ENCODE data around the gene TUBGCP3.
"Not testable (repeated sequence)": the region's sequence is repeated elsewhere in the genome, so short reads cannot be mapped to it uniquely, and the experiment has no call there.

The TUBGCP3 gene, protein sequence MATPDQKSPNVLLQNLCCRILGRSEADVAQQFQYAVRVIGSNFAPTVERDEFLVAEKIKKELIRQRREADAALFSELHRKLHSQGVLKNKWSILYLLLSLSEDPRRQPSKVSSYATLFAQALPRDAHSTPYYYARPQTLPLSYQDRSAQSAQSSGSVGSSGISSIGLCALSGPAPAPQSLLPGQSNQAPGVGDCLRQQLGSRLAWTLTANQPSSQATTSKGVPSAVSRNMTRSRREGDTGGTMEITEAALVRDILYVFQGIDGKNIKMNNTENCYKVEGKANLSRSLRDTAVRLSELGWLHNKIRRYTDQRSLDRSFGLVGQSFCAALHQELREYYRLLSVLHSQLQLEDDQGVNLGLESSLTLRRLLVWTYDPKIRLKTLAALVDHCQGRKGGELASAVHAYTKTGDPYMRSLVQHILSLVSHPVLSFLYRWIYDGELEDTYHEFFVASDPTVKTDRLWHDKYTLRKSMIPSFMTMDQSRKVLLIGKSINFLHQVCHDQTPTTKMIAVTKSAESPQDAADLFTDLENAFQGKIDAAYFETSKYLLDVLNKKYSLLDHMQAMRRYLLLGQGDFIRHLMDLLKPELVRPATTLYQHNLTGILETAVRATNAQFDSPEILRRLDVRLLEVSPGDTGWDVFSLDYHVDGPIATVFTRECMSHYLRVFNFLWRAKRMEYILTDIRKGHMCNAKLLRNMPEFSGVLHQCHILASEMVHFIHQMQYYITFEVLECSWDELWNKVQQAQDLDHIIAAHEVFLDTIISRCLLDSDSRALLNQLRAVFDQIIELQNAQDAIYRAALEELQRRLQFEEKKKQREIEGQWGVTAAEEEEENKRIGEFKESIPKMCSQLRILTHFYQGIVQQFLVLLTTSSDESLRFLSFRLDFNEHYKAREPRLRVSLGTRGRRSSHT

DNA sequence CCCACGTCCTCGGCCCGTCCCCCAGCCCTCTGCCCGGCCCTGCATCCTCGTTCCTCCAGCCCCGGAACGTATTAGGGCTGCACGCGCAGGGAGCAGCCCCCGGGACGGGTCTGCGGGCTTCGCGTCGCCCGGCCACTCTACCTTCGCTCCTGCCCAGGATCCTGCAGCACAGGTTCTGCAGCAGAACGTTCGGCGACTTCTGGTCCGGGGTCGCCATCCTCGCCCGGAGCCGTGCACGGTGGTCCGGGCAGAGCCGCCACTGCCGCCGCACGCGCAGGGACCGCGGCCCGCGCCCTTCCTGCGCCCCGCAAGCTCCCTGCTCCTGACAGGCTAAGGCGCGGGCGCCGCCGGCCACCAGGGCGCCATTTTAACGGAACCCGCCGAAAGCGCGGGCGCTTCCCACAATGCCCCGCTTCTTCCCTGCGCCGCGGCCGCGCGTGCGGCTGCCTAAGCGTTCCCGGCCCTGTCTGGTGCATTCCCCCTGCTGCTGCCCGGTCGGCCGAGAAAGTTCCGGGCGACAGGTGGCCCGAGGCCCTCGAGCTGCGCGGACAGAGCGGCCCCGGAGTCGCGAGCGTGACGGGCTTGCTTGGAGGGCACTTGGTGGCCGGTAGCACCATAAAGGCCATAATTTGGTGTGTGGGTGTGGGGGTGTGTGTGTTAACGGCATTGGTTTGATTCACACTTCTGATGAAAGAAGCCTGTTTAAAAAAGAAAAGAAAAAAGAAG is at the start of gene TUBGCP3:
Gene TUBGCP3 (minus strand): TSS at position 390 of the 726 bp plus-strand sequence. CDS start 173 bp downstream, at position 217.
- peak; percentile 82 for DNase-seq

DNA sequence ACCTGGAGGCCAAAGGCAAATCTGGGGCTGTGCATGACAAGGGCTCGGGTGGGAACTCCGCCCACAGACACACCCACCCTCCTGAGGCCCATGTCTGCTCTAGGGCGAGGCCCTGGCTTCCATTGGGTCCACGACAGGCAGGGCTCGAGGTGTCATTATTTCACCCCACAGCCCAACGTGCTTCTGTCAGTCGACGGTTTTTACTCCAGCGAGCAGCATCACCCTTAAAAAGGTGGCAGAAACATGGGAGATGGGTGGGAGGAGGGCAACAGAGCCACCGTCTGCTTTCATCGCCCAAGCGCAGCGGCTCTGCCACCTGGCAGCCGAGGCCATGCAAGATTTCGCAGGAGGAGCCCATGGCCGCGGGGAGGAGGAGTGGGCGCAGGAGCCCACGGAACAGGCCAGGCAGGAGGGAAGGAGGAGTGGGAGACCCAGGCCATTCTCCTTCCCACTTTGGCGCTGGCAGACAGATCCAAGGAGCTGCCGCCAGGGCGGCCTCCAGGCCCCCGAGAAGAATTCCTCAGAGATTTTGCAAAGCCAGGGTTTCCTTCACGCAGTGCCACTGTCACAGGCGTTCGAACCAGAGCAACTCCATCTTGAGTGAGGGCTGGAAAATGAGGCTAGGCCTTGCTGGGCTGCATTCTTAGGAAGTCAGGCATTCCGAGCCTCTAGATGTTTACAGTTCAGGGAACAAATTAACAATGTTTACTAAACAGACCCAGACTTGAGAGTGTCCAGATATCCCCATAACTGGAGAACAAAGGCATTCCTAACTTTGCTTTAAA is 49.3 kb upstream of the TUBGCP3 start:
- no peak for DNase-seq

DNA sequence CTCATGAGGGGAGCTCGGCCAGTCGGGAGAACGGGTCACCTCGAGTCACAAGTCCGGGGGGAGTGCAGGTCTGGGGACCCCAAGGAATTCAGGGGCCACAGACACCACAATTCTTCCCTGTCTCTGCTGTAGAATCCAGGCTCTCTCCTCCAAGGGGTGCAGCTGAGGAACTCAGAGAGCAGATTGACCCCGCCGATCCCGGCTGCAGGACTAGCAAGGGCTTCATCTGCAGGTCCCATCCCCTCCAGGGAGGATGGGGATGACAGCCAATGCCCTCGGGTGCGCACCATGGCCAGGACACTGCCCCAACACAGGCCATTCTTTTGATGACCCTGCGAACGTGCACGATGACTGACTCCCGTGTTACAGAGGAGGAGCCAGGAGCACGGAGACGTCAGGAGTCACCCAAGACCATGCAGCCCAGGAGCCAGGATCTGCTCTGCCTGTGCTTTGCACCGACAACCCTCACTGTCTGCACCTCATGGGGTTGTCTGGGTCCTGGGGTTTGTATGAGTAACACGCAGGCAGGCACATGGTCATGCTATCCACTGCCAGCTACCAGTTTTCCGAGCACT is 48.5 kb upstream of the TUBGCP3 start:
- DNase-seq: no peak

DNA sequence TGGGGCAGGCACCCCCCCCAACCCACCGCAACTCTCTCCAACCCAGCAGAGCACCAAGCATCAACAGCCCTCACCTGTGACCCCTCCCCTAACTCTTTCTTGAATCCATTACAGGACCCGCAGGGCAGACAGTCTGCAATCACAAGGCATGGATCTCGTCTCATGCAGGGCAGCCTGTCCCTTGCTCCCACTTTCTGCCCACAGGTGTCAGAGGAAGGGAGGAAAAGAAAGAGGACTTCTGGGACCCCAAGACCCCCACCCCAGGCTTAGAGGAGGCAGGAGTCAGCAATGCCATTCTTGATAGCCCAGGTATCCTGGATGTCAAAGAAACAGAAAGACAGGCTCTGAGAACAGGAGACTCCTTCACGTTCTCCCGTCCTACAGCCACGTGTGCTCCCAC is 47.4 kb upstream of the TUBGCP3 start:
- DNase-seq: no peak

DNA sequence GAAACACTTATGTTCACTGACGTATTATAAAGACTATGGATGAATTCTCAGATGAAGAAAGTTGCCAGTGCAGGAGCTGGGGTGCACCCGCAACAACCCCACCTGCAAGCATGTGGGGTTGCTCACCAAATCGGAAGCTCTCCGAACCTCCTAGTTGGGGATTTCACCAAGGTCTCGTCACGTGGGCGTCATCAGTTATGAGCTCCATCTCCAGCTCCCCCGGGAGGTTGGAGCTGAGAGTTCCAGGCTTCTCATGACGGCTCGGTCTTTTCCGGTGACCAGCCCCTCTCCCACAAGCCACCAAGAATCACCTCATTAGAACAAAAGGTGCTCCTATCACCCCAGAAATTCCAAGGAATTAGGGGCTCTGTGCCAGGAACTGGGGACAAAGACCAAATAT is 46.1 kb upstream of the TUBGCP3 start:
- no peak for DNase-seq

DNA sequence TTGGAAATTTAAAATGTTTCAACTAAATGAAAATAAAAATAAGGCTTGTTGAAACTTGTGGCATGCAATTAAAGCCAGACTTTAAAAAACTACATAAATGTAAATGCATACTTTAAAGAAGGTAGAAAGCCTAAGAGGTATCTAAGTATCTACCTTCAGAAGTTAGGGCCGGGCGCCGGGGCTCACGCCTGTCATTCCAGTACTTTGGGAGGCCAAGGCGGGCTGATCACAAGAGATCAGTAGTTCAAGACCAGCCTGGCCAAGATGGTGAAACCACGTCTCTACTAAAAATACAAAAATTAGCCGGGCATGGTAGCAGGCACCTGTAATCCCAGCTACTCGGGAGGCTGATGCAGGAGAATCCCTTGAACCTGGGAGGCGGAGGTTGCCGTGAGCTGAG is 42.3 kb upstream of the TUBGCP3 start:
- DNase-seq: not testable (repeated sequence)

DNA sequence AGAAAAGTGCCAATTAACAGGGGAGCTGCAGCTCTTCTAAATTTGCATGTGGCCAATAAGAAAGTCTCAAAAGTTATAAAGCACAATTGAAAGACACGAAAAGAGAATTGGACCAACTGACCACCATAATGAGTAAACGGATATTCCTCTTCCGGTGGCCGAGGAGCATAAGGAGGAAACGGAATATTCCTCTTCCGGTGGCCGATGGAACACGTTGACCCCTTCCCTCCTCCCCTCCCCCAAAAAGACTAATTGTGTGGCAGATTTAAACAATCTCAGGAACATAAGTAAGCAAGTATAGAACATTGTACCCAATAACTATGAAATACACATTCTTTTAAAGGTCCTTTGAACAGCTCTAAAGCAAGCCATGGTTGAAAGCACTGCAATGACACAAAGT is 41.2 kb upstream of the TUBGCP3 start:
- DNase-seq: no peak

DNA sequence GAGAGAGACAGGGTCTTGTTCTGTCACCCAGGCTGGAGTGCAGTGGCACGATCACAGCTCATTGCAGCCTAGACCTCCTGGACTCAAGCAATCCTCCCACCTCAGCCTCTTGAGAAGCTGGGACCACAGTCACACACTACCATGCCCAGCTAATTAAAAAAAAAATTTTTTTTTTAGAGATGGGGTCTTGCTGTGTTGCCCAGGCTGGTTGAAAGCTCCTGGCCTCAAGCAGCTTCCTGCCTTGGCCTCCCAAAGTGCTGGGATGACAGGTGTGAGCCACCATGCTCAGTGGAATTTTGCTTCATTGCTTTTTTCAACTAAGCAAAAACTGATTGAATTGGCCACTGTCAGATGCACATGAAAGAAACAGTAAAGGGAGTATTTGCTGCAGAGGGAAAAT is 39.7 kb upstream of the TUBGCP3 start:
- DNase-seq: not testable (repeated sequence)

DNA sequence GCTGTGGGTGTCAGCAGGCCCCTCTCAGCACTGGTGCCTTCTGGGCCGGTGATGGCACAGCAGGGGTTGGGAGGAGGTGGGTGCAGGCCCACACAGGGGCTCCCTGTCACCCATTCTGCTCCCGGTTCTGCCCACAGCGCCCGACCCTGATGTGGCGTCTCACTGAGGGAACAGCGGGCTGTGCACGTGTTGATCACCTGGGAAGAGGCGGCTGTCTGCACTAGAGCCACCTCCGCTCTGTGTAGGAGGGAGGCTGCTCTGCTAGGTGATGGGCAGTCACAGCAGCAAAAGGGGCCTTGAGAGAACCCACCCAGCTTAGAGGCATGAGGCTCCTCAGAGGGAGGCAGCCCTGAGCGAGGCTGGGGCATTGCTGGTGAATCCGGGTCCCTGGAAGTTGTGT is 39.2 kb upstream of the TUBGCP3 start:
- DNase-seq: no peak

DNA sequence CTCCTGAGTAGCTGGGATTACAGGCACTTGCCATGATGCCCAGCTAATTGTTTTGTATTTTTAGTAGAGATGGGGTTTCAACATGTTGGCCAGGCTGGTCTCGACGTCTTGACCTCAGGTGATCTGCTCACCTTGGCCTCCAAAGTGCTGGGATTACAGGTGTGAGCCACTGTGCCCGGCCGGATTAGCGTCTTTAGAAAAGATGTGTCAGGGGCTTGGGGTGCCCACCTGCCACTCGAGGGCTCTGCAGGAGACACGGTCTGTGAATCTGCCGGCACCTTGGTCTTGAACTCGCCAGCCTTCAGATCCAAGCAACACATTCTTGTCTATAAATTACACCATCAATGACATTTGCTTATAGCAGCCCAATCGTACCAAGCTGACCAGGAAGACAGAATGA is 38.8 kb upstream of the TUBGCP3 start:
- no peak for DNase-seq

DNA sequence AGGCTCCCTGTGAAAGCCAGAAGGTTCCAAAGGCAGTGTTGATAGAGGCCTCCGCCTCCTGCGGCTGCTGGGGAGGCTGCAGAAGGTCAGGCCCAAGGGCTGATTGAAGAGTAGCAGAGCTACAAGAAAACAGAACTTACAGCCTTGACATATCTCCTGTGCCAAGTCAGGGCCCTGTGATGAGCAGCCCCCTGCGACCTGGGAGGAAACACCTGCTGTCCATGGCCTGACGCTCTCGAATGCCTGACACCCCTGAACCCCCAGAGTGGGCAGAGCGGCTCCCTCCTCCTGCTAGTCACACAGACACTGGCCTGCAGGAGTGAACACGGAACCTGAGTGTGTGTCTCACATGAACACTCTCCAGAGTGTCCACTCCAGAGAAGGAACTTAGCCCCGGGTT is 38.2 kb upstream of the TUBGCP3 start:
- DNase-seq: no peak

DNA sequence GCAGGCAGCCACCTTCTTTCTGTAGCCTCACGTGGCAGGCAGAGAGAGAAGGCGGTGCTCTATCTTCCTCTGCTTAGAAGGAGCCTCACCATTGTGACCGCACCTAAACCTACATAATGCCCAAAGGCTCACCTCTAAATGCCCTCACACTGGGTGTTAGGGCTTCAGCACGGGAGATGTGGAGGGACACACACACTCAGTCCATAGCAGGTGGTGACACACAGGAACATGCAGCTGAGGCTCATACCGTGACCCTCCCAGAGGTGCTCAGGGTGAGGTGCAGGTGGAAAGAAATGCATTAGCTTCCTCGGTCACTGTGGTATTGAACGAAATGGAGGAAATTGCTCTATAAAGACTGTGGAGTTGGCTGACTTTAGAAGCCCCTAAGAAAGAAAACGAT is 37.7 kb upstream of the TUBGCP3 start:
- DNase-seq: no peak

DNA sequence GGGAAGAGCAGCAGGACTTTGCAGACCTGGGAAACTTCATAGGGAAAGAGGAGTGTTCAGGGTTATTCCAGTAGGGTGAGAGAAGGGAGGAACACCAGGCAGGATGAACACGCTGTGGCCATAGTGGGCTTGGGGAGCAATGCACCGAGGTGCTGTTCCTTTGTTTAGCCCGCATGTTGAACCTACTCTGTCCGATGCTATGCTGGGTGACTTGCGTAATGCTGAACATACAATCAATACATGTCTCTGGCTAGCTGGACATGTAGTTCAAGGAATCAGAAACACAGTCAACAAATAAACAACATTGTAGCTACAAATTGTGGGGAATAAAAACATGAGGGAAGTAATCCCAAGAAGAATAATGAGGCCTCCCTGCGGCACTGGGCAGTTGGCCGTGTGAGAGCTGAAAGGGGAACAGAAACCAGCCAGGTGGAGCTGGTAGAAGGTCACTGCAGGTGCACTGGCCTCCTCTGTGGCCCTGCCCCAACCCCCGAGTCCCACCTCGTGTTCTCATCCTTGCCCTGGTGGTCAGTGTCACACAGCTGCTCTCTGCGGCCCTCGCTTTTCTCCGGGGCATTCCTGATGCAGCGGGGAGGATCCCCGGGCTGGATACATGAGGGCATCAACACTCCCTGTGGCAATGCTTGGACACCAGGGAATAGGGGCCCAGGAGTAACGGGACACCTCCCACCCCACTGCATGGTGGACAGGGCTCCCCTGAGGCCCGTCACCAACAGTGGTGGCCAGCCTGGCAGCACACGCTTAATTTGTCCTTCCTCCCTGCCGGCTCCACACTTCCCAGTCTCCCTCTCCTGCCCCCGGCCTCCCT is 36.9 kb upstream of the TUBGCP3 start:
- no peak for DNase-seq

DNA sequence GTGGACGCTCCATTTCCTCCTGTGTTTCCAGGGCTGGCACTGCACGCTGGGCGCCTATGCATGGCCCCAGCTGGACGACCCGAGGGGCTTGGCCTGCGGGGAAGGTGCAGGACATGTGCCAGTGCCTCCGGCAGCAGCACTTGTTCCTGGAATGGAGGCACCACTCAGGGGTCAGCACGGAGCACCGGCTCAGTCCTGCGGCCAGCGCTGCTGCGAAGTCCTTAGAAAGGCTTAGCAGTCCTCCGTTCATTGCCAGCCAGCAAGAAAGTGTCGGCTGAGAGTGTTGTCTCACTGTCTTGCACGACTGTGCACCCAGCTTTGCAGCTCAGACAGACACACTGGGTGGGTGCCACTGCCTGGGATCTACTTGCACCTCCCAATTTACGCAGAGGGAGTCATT is 36.1 kb upstream of the TUBGCP3 start:
- DNase-seq: no peak

DNA sequence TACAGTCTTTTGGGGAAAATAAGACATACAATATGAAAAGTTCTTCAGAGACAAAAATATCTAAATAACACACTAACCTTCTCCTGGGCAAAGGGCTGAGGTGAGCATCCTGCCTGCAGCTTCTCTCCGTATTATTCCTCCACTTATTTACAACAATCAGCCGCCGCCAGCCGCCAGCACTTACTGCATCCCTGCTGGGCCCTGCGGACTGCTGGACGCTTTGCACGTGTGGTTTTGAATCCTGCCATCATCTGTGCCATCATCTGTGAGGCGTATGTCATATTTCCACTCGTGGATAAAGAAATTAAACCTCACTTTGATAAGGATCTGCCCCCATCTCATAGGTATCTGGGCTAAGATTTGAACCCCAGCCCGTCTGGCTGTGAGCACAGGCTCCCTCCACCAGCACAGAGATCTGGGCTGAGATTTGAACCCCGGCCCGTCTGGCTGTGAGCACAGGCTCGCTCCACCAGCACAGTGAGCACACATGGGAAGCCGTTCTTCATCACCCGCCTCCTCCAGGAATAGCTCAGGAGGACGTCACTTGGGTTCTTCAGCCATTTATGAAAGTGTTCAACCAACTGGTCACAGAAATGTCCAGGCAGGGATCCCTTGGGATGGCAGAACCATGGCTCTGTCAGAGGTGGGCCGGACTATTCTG is 35.2 kb upstream of the TUBGCP3 start:
- no peak for DNase-seq

DNA sequence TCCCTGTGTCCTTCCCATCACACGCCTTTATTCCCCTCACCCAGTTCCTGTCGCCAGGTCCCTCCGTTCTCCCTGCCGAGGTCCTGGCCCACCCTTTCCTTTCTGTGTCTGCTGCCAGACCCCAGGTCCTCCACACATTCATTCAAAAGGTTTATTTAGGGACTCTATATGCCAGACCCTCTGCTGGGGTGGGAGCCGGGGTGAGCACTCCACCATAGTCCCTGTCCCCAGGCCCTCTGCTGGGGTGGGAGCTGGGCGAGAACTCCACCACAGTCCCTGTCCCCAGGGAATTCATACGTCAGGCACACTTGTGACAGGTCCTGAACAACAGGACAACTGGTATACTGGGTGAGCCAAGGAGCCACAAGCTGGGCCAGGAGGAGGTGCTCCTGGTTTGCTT is 34.4 kb upstream of the TUBGCP3 start:
- no peak for DNase-seq

DNA sequence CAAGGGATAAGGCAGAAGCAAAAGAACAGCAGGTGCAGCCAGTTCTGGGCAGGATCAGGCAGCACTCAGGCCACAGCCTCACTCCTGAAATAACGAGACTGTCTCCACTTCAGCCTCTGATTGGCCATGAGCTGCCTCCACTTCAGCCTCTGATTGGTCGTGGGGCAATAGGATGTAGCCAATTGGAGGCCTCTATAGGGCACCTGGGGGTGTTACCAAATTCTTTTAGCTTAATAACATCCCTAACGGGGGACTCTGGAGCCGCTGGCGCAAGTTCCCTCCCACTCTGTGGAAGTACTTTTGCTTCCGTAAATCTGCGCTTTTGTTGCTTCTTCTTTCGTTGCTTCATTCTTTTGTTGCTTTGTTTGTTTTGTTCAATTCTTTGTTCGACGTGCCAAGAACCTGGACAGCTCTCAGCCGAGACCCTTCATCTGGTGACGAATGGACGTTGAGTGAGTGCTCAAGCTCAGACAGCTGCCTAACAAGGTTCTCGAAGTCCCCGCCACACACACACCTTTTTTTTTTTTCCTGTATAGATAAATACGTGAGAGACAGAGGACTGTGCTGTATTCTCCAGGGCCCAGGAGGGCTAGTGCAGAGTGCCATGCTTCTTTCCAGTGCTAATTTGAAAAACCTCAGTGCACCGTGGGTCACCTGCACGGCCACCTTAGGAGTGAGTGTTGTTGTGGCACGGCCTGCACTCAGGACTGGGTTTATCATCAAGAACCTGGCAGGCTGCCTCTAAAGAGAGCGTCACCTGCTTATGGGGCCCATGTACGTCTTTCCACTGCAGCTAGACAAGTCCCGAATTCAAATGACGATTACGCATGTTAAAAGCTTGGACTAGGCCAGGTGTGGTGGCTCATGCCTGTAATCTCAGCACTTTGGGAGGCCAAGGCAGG is 32.0 kb upstream of the TUBGCP3 start:
- DNase-seq: no peak

DNA sequence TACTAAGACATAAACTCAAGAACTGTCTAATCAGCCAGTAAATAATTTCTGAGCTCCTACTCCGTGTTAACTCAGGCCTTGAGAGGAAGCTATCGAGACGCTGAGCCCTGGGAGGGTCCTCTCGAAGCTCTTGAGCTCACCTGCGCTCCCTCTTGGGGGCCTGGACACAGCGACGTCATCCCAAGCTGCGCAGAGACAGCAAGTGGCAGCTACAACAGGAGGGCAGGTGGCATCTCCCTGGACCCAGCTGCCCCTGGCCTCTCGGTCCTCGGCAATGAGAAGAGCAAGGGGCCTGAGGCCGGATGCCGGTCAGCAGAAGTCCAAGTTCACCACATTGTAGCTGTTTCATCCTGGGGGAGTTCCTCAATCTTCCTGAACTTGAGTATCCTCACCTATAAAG is 30.5 kb upstream of the TUBGCP3 start:
- DNase-seq: no peak

DNA sequence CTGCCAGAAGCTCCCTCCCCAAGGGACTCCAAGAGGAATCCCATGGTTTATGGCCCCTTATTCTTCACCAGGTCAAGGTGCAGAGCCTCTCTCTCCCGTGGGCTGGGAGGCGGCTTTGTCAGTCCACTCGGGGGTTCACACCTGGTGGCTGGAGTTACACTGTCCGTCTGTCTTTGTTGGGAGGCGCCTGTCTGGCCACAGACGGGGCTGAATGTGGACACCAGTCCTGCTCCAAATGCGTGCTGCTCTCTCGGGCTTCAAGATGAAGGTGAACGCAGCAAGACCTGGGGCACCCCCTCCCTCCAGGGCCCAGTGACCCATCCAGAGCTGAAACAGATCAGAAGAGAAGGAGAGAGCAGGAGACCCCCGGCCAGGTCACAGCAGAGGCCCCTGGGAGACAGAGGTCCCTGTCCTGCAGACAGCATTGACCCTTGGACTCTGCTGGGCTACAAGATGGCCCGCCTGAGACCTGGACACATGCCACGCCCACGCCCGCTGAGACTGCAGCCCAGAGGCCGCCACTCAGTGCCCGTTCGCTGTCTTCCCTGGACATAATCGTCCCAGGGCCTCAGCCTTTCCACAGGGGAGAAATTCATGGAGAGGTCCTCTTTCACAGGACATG is 29.9 kb upstream of the TUBGCP3 start:
- DNase-seq: no peak
